WERI-Rb-1 (cell line): ENCODE measurements around the gene SCO1.

Experiments used
- DNase-seq: peaks from one replicate; pipeline ENCODE4 v3.0.0-alpha.2; 2020
- H3K27ac ChIP-seq: fragments of 250-450 bp; sonication (Bioruptor Pico); 2 replicates; pipeline ENCODE4 v1.5.1; 2020; ENCODE audit warnings: mild to moderate bottlenecking, moderate library complexity
- H3K27me3 ChIP-seq: fragments of 250-450 bp; sonication (Bioruptor Pico); 2 replicates; pipeline ENCODE4 v1.5.1; 2021; ENCODE audit warnings: mild to moderate bottlenecking, low read depth, moderate library complexity; ENCODE audit not compliant: insufficient read depth, severe bottlenecking
- H3K36me3 ChIP-seq: fragments of 250-450 bp; sonication (Bioruptor Pico); 2 replicates; pipeline ENCODE4 v1.5.1; 2020; ENCODE audit warnings: mild to moderate bottlenecking, moderate library complexity
- H3K4me3 ChIP-seq: 2 replicates; pipeline ENCODE4 v1.5.1; 2011; ENCODE audit warnings: low read depth, mild to moderate bottlenecking, control low read depth, low read length
- H3K9me3 ChIP-seq: fragments of 250-450 bp; sonication (Bioruptor Pico); 2 replicates; pipeline ENCODE4 v1.5.1; 2021; ENCODE audit warnings: mild to moderate bottlenecking, moderate library complexity; ENCODE audit not compliant: severe bottlenecking
- CTCF ChIP-seq: IDR thresholded peaks from 2 replicates; pipeline ENCODE4 v1.5.1; 2011; ENCODE audit warnings: low read depth, mild to moderate bottlenecking, control low read depth, inconsistent platforms, low read length

Gene SCO1

GRCh38 chr17:10724546-10725195 lies 27.3 kb upstream of the SCO1 start:
- Histone ChIP-seq H3K36me3 (no peaks in the 10 kb centered on the region), H3K27ac (no peak overlapping the region), H3K27me3 (no peaks in the 10 kb centered on the region), H3K4me3 (no peak overlapping the region), H3K9me3 (no peaks in the 10 kb centered on the region)
- no peak for TF ChIP-seq CTCF
- DNase-seq, result no peak

- no peaks in the 10 kb centered on the region for H3K9me3 ChIP-seq
- no peaks in the 10 kb centered on the region for H3K36me3 ChIP-seq
- H3K27ac ChIP-seq, result no peak overlapping the region
- no peak overlapping the region for H3K4me3 ChIP-seq
- H3K27me3 ChIP-seq, result no peaks in the 10 kb centered on the region
- no peak for DNase-seq
- no peak for TF ChIP-seq CTCF
These were observed 21.2 kb upstream of the SCO1 start for GRCh38 chr17:10718547-10718946.

GRCh38 chr17:10716218-10716617 lies 18.9 kb upstream of the SCO1 start:
- H3K9me3 ChIP-seq, result no peaks in the 10 kb centered on the region
- no peak overlapping the region for H3K4me3 ChIP-seq
- no peaks in the 10 kb centered on the region for H3K27me3 ChIP-seq
- H3K27ac ChIP-seq, result no peak overlapping the region
- no peak for DNase-seq
- peaks cover 15% of the 10 kb centered on the region for H3K36me3 ChIP-seq
- no peak for TF ChIP-seq CTCF

GRCh38 chr17:10713318-10713717 lies 16.0 kb upstream of the SCO1 start:
- Histone ChIP-seq H3K36me3 (peaks cover 23% of the 10 kb centered on the region), H3K4me3 (no peak overlapping the region), H3K27me3 (no peaks in the 10 kb centered on the region), H3K9me3 (no peaks in the 10 kb centered on the region), H3K27ac (no peak overlapping the region)
- no peak for DNase-seq
- TF ChIP-seq CTCF, result no peak

GRCh38 chr17:10705727-10706126 lies 8.4 kb upstream of the SCO1 start:
- TF ChIP-seq CTCF, result no peak
- Histone ChIP-seq H3K4me3 (no peak overlapping the region), H3K36me3 (peaks cover 21% of the 10 kb centered on the region), H3K27me3 (no peaks in the 10 kb centered on the region), H3K9me3 (no peaks in the 10 kb centered on the region), H3K27ac (no peak overlapping the region)
- no peak for DNase-seq

- Histone ChIP-seq H3K9me3 (no peaks in the 10 kb centered on the region), H3K36me3 (peaks cover 12% of the 10 kb centered on the region), H3K27ac (peak overlapping the region; percentile 37), H3K4me3 (no peak overlapping the region), H3K27me3 (no peaks in the 10 kb centered on the region)
- no peak for TF ChIP-seq CTCF
- DNase-seq, result no peak
These were observed 5.2 kb upstream of the SCO1 start for GRCh38 chr17:10702574-10702973.
